Measurements from ENCODE around the gene QRICH1.

Gene QRICH1

GRCh38 chr3:49007068-49007770 lies 86.7 kb downstream of the QRICH1 start, which contains the start of gene WDR6:
Gene WDR6 (plus strand): TSS chr3:49007391. CDS start chr3:49007432, 41 bp downstream.
- in situ Hi-C loops (cut with HindIII; ENCODE audit: low pct_unique_long_range_greater_than_20kb, low sequenced_read_pairs), result no loop called here
- no peak; the same call in 1 of the 2 replicates for TF ChIP-seq JUND (IDR thresholded peaks at IDR 0.05; ENCODE audit: low read depth)
- DNase-seq (ENCODE audit: low read depth in 1 of 2, low spot score in 1 of 2), result peak; percentile 87 to 97

- in situ Hi-C loops (cut with HindIII; ENCODE audit: low pct_unique_long_range_greater_than_20kb, low sequenced_read_pairs), result no loop called here
- no peak for TF ChIP-seq JUND (IDR thresholded peaks at IDR 0.05; ENCODE audit: low read depth)
- DNase-seq (ENCODE audit: low read depth in 1 of 2, low spot score in 1 of 2), result no peak
These were observed 87.3 kb downstream of the QRICH1 start for GRCh38 chr3:49006408-49007067.

- in situ Hi-C loops (cut with HindIII; ENCODE audit: low pct_unique_long_range_greater_than_20kb, low sequenced_read_pairs), result no loop called here
- TF ChIP-seq JUND (IDR thresholded peaks at IDR 0.05; ENCODE audit: low read depth), result no peak
- no peak for DNase-seq (ENCODE audit: low read depth in 1 of 2, low spot score in 1 of 2)
These were observed 87.9 kb downstream of the QRICH1 start for GRCh38 chr3:49005998-49006397.

GRCh38 chr3:49005303-49005680 lies 88.6 kb downstream of the QRICH1 start:
- in situ Hi-C loops (cut with HindIII; ENCODE audit: low pct_unique_long_range_greater_than_20kb, low sequenced_read_pairs), result no loop called here
- no peak for DNase-seq (ENCODE audit: low read depth in 1 of 2, low spot score in 1 of 2)
- TF ChIP-seq JUND (IDR thresholded peaks at IDR 0.05; ENCODE audit: low read depth), result no peak

- in situ Hi-C loops (cut with HindIII; ENCODE audit: low pct_unique_long_range_greater_than_20kb, low sequenced_read_pairs), result no loop called here
- no peak for TF ChIP-seq JUND (IDR thresholded peaks at IDR 0.05; ENCODE audit: low read depth)
- no peak for DNase-seq (ENCODE audit: low read depth in 1 of 2, low spot score in 1 of 2)
These were observed 89.2 kb downstream of the QRICH1 start for GRCh38 chr3:49004352-49005302.

GRCh38 chr3:49001155-49001554 lies 92.7 kb downstream of the QRICH1 start:
- no peak for TF ChIP-seq JUND (IDR thresholded peaks at IDR 0.05; ENCODE audit: low read depth)
- DNase-seq (ENCODE audit: low read depth in 1 of 2, low spot score in 1 of 2), result no peak
- in situ Hi-C loops (cut with HindIII; ENCODE audit: low pct_unique_long_range_greater_than_20kb, low sequenced_read_pairs), result no loop called here

GRCh38 chr3:48999085-48999858 lies 94.6 kb downstream of the QRICH1 start:
- in situ Hi-C loops (cut with HindIII; ENCODE audit: low pct_unique_long_range_greater_than_20kb, low sequenced_read_pairs), result no loop called here
- no peak for TF ChIP-seq JUND (IDR thresholded peaks at IDR 0.05; ENCODE audit: low read depth)
- no peak for DNase-seq (ENCODE audit: low read depth in 1 of 2, low spot score in 1 of 2)

- TF ChIP-seq JUND (IDR thresholded peaks at IDR 0.05; ENCODE audit: low read depth), result no peak
- in situ Hi-C loops (cut with HindIII; ENCODE audit: low pct_unique_long_range_greater_than_20kb, low sequenced_read_pairs), result no loop called here
- DNase-seq (ENCODE audit: low read depth in 1 of 2, low spot score in 1 of 2), result no peak
These were observed 95.9 kb downstream of the QRICH1 start for GRCh38 chr3:48997714-48998637.

- in situ Hi-C loops (cut with HindIII; ENCODE audit: low pct_unique_long_range_greater_than_20kb, low sequenced_read_pairs), result no loop called here
- DNase-seq (ENCODE audit: low read depth in 1 of 2, low spot score in 1 of 2), result no peak
- TF ChIP-seq JUND (IDR thresholded peaks at IDR 0.05; ENCODE audit: low read depth), result no peak
These were observed 96.7 kb downstream of the QRICH1 start for GRCh38 chr3:48997102-48997635.

GRCh38 chr3:48996640-48997039 lies 97.2 kb downstream of the QRICH1 start:
- no peak for TF ChIP-seq JUND (IDR thresholded peaks at IDR 0.05; ENCODE audit: low read depth)
- in situ Hi-C loops (cut with HindIII; ENCODE audit: low pct_unique_long_range_greater_than_20kb, low sequenced_read_pairs), result no loop called here
- no peak for DNase-seq (ENCODE audit: low read depth in 1 of 2, low spot score in 1 of 2)

GRCh38 chr3:48993834-48994233 lies 100.0 kb downstream of the QRICH1 start:
- in situ Hi-C loops (cut with HindIII; ENCODE audit: low pct_unique_long_range_greater_than_20kb, low sequenced_read_pairs), result no loop called here
- TF ChIP-seq JUND (IDR thresholded peaks at IDR 0.05; ENCODE audit: low read depth), result no peak

More at GRCh38 chr3:48993834-48994233, 100.0 kb downstream of the QRICH1 start:
- no peak for DNase-seq (ENCODE audit: low read depth in 1 of 2, low spot score in 1 of 2)
